HK-2 (cell line): ENCODE data around the gene IL4.
"Not testable (repeated sequence)": the region's sequence is repeated elsewhere in the genome, so short reads cannot be mapped to it uniquely, and the experiment has no call there.

Experiments used
- DNase-seq: peaks from one replicate; pipeline ENCODE4 v3.0.0-alpha.2; 2018; ENCODE audit not compliant: unreplicated experiment

Gene IL4

DNA sequence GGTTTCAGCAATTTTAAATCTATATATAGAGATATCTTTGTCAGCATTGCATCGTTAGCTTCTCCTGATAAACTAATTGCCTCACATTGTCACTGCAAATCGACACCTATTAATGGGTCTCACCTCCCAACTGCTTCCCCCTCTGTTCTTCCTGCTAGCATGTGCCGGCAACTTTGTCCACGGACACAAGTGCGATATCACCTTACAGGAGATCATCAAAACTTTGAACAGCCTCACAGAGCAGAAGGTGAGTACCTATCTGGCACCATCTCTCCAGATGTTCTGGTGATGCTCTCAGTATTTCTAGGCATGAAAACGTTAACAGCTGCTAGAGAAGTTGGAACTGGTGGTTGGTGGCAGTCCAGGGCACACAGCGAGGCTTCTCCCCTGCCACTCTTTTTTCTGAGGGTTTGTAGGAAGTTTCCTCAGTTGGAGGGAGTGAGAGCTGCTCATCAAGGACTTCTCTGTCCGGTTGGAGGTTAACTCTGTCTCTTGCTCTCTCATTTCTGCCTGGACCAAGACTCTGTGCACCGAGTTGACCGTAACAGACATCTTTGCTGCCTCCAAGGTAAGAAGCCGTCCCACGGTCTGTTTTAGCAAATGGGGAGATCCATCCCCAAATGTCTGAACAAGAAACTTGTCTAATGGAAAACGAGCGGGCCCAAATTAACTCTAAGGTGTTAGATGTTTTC, at the start of gene IL4:
IL4 (plus strand) TSS at position 51 of the 692 bp plus-strand sequence; CDS start at position 113, 62 bp downstream.
- DNase-seq: no peak

DNA sequence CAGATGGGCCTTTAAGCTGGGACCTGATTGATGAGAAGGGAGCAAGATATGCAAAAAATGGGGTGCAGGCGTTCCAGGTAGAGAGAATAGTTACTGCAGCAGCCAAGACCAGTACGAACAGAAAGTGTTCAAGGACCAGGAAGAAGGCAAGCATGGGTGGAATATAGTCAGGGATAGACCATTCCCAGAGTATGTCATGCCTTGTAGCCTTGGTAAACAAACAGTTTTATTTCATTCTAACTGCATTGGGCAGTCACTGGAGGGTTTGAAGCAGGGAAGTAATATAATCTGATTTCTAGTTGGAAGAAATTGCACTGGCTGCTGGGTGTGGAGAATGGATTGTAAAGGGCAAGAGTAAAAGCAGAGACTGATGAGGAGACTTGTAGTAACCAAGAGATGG, 46.3 kb upstream of the IL4 start:
- DNase-seq: no peak

GRCh38 chr5:132628814-132629213, 45.0 kb upstream of the IL4 start:
- DNase-seq: no peak

- DNase-seq: no peak
Observed at GRCh38 chr5:132629230-132629944, 44.4 kb upstream of the IL4 start.

DNA sequence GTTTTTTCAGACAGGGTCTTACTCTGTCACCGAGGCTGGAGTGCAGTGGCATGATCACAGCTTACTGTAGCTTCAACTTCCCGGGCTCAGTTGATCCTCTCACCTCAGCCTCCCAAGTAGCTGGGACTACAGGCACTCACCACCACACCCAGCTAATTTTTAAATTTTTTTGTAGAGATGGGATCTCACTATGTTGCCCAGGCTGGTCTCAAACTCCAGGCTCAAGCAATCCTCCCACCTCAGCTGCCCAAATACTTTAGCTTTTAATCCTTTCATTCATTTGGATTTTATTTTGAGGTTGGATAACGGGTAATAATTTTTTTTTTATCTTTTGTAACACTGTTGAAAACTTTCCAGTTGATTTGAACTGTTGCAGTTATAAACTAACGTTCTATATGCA, 40.2 kb upstream of the IL4 start:
- DNase-seq: not testable (repeated sequence)

- DNase-seq: no peak
Observed at GRCh38 chr5:132635873-132636272, 37.9 kb upstream of the IL4 start.

DNA sequence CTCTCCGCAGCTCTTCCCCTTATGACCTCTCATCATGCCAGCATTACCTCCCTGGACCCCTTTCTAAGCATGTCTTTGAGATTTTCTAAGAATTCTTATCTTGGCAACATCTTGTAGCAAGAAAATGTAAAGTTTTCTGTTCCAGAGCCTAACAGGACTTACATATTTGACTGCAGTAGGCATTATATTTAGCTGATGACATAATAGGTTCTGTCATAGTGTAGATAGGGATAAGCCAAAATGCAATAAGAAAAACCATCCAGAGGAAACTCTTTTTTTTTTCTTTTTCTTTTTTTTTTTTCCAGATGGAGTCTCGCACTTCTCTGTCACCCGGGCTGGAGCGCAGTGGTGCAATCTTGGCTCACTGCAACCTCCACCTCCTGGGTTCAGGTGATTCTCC, 36.5 kb upstream of the IL4 start:
- no peak for DNase-seq

GRCh38 chr5:132639706-132640130, 34.1 kb upstream of the IL4 start:
- DNase-seq: no peak

- no peak for DNase-seq
Observed at GRCh38 chr5:132640613-132641012, 33.2 kb upstream of the IL4 start.

GRCh38 chr5:132641241-132641723, 32.5 kb upstream of the IL4 start:
- no peak for DNase-seq

DNA sequence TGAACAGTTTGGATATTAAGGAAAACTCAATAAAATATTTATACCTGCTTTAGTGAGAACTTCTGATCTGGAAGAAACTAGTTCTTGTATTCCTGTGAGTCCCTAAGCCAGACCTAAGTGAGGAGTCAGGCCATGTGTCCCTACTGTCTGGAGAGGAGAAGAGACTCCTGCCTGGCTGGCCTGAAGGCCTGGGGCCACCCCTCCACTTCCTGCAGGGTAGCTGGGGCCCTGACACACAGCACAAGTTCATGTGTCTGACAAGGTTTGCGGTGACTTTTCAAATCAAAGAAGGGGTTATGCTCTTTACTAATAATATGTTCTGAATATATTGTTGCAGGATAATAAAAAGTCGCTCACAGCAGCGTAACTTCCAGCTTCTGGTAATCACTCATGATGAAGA, 31.9 kb upstream of the IL4 start:
- DNase-seq: no peak

GRCh38 chr5:132644177-132644576, 29.6 kb upstream of the IL4 start:
- no peak for DNase-seq

GRCh38 chr5:132646583-132647266, 27.1 kb upstream of the IL4 start:
- DNase-seq: no peak

GRCh38 chr5:132647473-132647872, 26.3 kb upstream of the IL4 start:
- no peak for DNase-seq

- DNase-seq: no peak
Observed at GRCh38 chr5:132648355-132648754, 25.4 kb upstream of the IL4 start.

- DNase-seq: no peak
Observed at GRCh38 chr5:132651838-132652469, 21.8 kb upstream of the IL4 start.

DNA sequence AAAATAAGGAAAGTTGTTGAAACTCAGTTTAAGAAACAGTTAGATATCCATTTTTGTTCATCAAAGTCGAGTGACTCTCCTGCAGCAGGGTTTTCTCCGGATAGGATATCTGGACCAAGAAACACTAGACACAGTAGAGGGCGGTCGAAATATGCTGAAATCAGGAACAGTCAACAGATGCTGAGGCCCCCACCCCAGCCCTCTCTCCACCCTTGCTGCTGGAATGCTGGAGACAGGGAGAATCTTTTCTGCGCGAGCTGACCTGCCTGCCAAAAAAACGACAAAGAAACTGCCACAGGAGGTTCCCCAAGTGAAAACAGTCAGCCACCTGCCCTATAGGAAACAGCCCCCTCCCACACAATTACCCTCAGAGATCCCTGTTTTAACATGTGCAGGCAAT, 20.1 kb upstream of the IL4 start:
- DNase-seq: no peak

GRCh38 chr5:132655821-132656773, 17.7 kb upstream of the IL4 start:
- DNase-seq: no peak

DNA sequence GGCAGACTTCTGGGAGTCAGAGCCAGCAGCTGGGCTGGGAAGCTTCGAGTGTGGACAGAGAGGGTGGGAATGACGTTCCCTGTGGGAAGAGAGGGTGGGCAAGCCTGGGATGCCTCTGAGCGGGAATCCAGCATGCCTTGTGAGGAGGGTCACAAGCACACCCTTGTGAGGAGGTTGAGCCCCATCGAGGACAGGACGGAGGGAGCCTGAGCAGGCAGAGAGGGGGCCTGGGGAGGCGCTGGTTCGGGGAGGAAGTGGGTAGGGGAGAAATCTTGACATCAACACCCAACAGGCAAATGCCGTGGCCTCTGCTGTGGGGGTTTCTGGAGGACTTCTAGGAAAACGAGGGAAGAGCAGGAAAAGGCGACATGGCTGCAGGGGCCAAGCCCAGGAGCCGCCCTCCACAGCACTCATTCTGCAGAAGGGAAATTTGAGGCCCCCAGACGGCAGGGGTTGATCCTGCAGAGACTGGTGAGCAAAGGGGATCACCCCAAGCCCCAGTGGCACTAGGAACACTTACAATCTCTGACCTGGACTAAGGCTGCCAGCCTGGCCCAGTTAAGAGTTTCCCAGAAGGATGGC, 16.9 kb upstream of the IL4 start:
- DNase-seq: no peak

DNA sequence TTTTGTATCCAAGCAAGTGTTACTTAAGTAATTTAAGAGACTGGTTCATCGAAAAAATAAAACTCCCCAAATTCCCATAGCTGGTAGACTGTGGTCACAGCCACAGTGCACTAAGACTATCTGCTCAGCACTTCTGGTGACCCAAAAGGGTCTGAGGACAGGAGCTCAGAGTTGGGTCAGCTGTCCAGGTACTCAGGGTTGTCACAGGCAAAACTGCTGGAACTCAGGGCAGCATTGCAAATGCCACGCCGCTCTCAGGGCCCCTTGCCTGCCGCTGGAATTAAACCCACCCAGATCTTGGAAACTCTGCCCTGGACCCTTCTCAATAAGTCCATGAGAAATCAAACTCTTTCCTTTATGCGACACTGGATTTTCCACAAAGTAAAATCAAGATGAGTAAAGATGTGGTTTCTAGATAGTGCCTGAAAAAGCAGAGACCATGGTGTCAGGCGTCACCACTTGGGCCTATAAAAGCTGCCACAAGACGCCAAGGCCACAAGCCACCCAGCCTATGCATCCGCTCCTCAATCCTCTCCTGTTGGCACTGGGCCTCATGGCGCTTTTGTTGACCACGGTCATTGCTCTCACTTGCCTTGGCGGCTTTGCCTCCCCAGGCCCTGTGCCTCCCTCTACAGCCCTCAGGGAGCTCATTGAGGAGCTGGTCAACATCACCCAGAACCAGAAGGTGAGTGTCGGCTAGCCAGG, 16.0 kb upstream of the IL4 start, which contains the start of gene IL13:
IL13 (plus strand) TSS at position 498 of the 705 bp plus-strand sequence; CDS start at position 512, 14 bp downstream.
- DNase-seq: no peak
